Measurements from ENCODE around the gene C10orf88. TPM values are rescaled to one million over a fixed set of nuclear protein-coding genes. Genes with fewer than 3 reads are reported as not detected.

Gene C10orf88
- total and polyA plus RNA-seq, 2 of the 8 experiments (the other 6 are each of a cell fraction or from before 2014, with no cell fraction given): 3.2 to 11.0 TPM

DNA sequence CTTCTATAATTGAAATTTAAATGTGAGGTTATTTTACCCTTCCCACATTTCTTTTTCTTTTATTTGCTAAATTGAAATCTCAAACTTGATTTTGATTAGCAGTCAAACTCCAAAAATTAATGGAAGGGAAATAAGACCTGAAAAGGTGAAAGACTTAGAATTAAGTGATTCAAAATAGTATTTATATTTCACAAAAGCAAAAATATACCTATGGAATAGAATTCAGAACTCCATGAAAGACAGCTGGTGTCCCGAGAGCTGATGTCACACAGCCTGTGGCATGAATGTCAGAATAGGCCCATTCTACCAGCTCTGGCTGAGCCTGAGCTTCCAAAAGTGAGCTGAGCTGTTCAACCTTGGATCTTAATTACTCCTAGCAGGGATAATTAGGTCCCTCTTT is 43.7 kb downstream of the C10orf88 start, which contains the start of gene FAM24A:
TSS of gene FAM24A (plus strand) at position 301 of the 400 bp plus-strand sequence. CDS start 1,025 bp downstream, outside the sequence.
- no peak within 1 kb of the TSS for H2AK5ac ChIP-seq (ENCODE audit: low read depth, low read length)
- no peak within 1 kb of the TSS for H2BK12ac ChIP-seq (ENCODE audit: low read depth, low read length)
- H3K4ac ChIP-seq (replicated peaks; ENCODE audit: insufficient read length, low read depth, low read length): no peak within 1 kb of the TSS
- no peak within 1 kb of the TSS for H3K27ac ChIP-seq (ENCODE audit: low read depth, low read length)
- no peak for DNase-seq (ENCODE audit: low read depth in 1 of 2, low spot score in 2 of 2)
- FAIRE-seq: no peak
- H3K4me2 ChIP-seq (ENCODE audit: insufficient read depth in 1 of 2, low read depth in 2 of 2, low read length in 2 of 2): no peak within 1 kb of the TSS
- no peak within 1 kb of the TSS for H3K18ac ChIP-seq (ENCODE audit: extremely low read depth, low read length)
- H3K23me2 ChIP-seq (ENCODE audit: low read depth, low read length): no peaks in the 10 kb centered on the region
- POLR2A ChIA-PET (ENCODE audit: partially characterized antibody): no interaction called here
- H4K5ac ChIP-seq (ENCODE audit: insufficient read length, low read depth, low read length): no peak within 1 kb of the TSS
- H2BK120ac ChIP-seq (replicated peaks; ENCODE audit: low read depth, low read length): no peak within 1 kb of the TSS
- 94% methylated on average over 1 of the region's 1 CpG; no CpG with 5 or more reads in 1 of the 2 experiments for WGBS, 2 experiments (ENCODE audit: extremely low coverage in 1 of 2, insufficient coverage in 1 of 2, insufficient read length in 1 of 2, insufficient replicate concordance in 2 of 2, low coverage in 1 of 2, low lambda C conversion rate in 2 of 2, missing lambda C conversion rate in 1 of 2)
- H3K4me1 ChIP-seq (replicated peaks in 1 of 4; ENCODE audit: control insufficient read depth in 3 of 4, insufficient read depth in 4 of 4, low read length in 3 of 4): no peaks in the 10 kb centered on the region
- H4K91ac ChIP-seq (replicated peaks; ENCODE audit: insufficient read length, low read length): no peak within 1 kb of the TSS
- CTCF ChIA-PET (ENCODE audit: partially characterized antibody): interaction anchor here (1.1 to 1.3 kb wide), 2 partner anchors 9 to 69 kb away, joined by 3 read pairs; no protein-coding TSS in a partner anchor
- no peak within 1 kb of the TSS for H3K23ac ChIP-seq (ENCODE audit: insufficient read length)
- no peaks in the 10 kb centered on the region for H3K36me3 ChIP-seq (ENCODE audit: control insufficient read depth in 2 of 4, insufficient read depth in 4 of 4, low read length in 3 of 4)
- TF ChIP-seq JUND (IDR thresholded peaks at IDR 0.05; ENCODE audit: low read length) (no peak), RBBP5 (IDR thresholded peaks at IDR 0.05; ENCODE audit: borderline replicate concordance, low read depth, low read length) (no peak), KDM1A (IDR thresholded peaks at IDR 0.05; ENCODE audit: borderline replicate concordance, low read length) (no peak), CHD2 (IDR thresholded peaks at IDR 0.05; ENCODE audit: low read length) (no peak), BRCA1 (IDR thresholded peaks at IDR 0.05; ENCODE audit: low read depth, low read length) (no peak)
- H3K14ac ChIP-seq (ENCODE audit: insufficient read length): no peak within 1 kb of the TSS
- H3K9ac ChIP-seq (replicated peaks in 1 of 4; ENCODE audit: extremely low read depth in 1 of 4, low read depth in 3 of 4, low read length in 3 of 4): no peak within 1 kb of the TSS
- H3K79me1 ChIP-seq (ENCODE audit: low read depth, low read length): no peaks in the 10 kb centered on the region
- no peak within 1 kb of the TSS for H4K8ac ChIP-seq (ENCODE audit: extremely low read depth, insufficient read depth, low read length)
- no peaks in the 10 kb centered on the region for H3K27me3 ChIP-seq (replicated peaks in 1 of 4; ENCODE audit: control insufficient read depth in 3 of 4, extremely low read depth in 1 of 4, insufficient read depth in 3 of 4, low read length in 3 of 4)
- no peak within 1 kb of the TSS for H3K4me3 ChIP-seq (ENCODE audit: extremely low read depth in 1 of 4, insufficient read depth in 2 of 4, low read depth in 3 of 4, low read length in 4 of 4)
- H2AFZ ChIP-seq (ENCODE audit: low read length): no peak within 1 kb of the TSS
- no peaks in the 10 kb centered on the region for H3K9me3 ChIP-seq (ENCODE audit: insufficient read depth in 2 of 2, low read depth in 1 of 2, low read length in 1 of 2)
- no peak within 1 kb of the TSS for H2BK5ac ChIP-seq (ENCODE audit: low read depth, low read length)
- no peak within 1 kb of the TSS for H2BK15ac ChIP-seq (ENCODE audit: low read length)
- H4K20me1 ChIP-seq (replicated peaks in 1 of 2; ENCODE audit: control insufficient read depth in 1 of 2, insufficient read depth in 2 of 2, low read length in 2 of 2): peaks cover 0 to 2% of the 10 kb centered on the region in 2 experiments
- H2BK20ac ChIP-seq (ENCODE audit: low read length): no peak within 1 kb of the TSS
- no peaks in the 10 kb centered on the region for H3K79me2 ChIP-seq (ENCODE audit: control insufficient read depth in 1 of 2, insufficient read depth in 2 of 2, low read length in 2 of 2)
- no peak within 1 kb of the TSS for H3K56ac ChIP-seq (replicated peaks; ENCODE audit: insufficient read length, low read depth, low read length)
